ENCODE measurements around the gene MEF2C.

The MEF2C gene

GRCh38 chr5:88693071-88693932 lies 189.7 kb downstream of the MEF2C start:
- ChIA-PET POLR2A (ENCODE audit: low non-redundant PET) (no interaction called here), CTCF (interaction anchor here (0.7 to 0.8 kb wide), 2 partner anchors 9 to 485 kb away, joined by 3 to 4 read pairs; no protein-coding TSS in a partner anchor)
- DNase-seq (ENCODE audit: low spot score) = no peak
- TF ChIP-seq CTCF (conservative IDR thresholded peaks at IDR 0.05; ENCODE audit: low read depth) = no peak
- H3K27ac ChIP-seq = no peak overlapping the region

GRCh38 chr5:88691945-88692868 lies 190.8 kb downstream of the MEF2C start:
- POLR2A ChIA-PET (ENCODE audit: low non-redundant PET) = no interaction called here
- TF ChIP-seq CTCF (conservative IDR thresholded peaks at IDR 0.05; ENCODE audit: low read depth) = no peak
- DNase-seq (ENCODE audit: low spot score) = no peak
- CTCF ChIA-PET = interaction anchor here (0.6 to 5.0 kb wide), 21 partner anchors 10 to 923 kb away, joined by 3 to 40 read pairs (median 3); no protein-coding TSS in a partner anchor
- no peak overlapping the region for H3K27ac ChIP-seq

GRCh38 chr5:88691230-88691582 lies 191.8 kb downstream of the MEF2C start:
- POLR2A ChIA-PET (ENCODE audit: low non-redundant PET) = no interaction called here
- DNase-seq (ENCODE audit: low spot score) = no peak
- TF ChIP-seq CTCF (conservative IDR thresholded peaks at IDR 0.05; ENCODE audit: low read depth) = peak; percentile 42
- no peak overlapping the region for H3K27ac ChIP-seq
- CTCF ChIA-PET = interaction anchor here (0.5 to 5.0 kb wide), 47 partner anchors 9 to 1781 kb away, joined by 3 to 40 read pairs (median 4); no protein-coding TSS in a partner anchor

- peak; percentile 80 for DNase-seq (ENCODE audit: low spot score)
- peak; percentile 99 for TF ChIP-seq CTCF (conservative IDR thresholded peaks at IDR 0.05; ENCODE audit: low read depth)
- CTCF ChIA-PET = interaction anchor here (0.5 to 5.0 kb wide), 52 partner anchors 8 to 1782 kb away, joined by 3 to 40 read pairs (median 4); partner anchors contain the start of gene CCNH
- no peak overlapping the region for H3K27ac ChIP-seq
- POLR2A ChIA-PET (ENCODE audit: low non-redundant PET) = no interaction called here
Measured at GRCh38 chr5:88690409-88691229, 192.4 kb downstream of the MEF2C start.

- CTCF ChIA-PET = interaction anchor here (0.5 to 5.0 kb wide), 15 partner anchors 7 to 1956 kb away, joined by 3 to 40 read pairs (median 4); partner anchors contain the start of gene CCNH
- POLR2A ChIA-PET (ENCODE audit: low non-redundant PET) = no interaction called here
- H3K27ac ChIP-seq = no peak overlapping the region
- TF ChIP-seq CTCF (conservative IDR thresholded peaks at IDR 0.05; ENCODE audit: low read depth) = no peak
- DNase-seq (ENCODE audit: low spot score) = no peak
Measured at GRCh38 chr5:88689668-88690408, 193.1 kb downstream of the MEF2C start.

Measured in RWPE1 (cell line).